ENCODE measurements around the gene ARPC2.

DNA sequence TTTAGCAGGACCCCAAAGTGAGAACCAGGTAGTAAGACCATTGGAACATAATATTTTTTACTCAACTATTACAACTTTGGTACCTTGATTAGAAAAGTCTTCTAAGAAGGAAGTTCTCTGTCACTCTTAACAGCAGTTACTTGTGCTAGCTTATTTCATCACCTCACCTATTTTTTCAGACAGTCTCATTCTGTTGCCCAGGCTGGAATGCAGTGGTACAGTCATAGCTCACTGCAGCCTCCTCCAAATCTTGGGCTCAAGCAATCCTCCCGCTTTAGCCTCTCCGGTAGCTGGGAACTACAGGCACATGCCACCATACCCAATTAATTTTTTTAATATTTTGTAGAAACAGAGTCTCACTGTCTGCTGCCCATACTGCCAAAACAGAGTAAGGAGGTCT, 18.0 kb downstream of the ARPC2 start:
- no peak for TF ChIP-seq SP1 (IDR thresholded peaks at IDR 0.05)
- TF ChIP-seq SUZ12 (IDR thresholded peaks at IDR 0.05): no peak
- TF ChIP-seq FOXM1 (IDR thresholded peaks at IDR 0.05; ENCODE audit: borderline replicate concordance): no peak
- no peak for TF ChIP-seq FOXA1 (IDR thresholded peaks at IDR 0.05)
- TF ChIP-seq BHLHE40 (IDR thresholded peaks at IDR 0.05; ENCODE audit: borderline replicate concordance): no peak
- no peak for TF ChIP-seq ELF4 (IDR thresholded peaks at IDR 0.05)
- TF ChIP-seq HDGF (IDR thresholded peaks at IDR 0.05; ENCODE audit: borderline replicate concordance): no peak
- no peak for TF ChIP-seq ARNT (IDR thresholded peaks at IDR 0.05)
- TF ChIP-seq LEF1 (IDR thresholded peaks at IDR 0.05; ENCODE audit: borderline replicate concordance): no peak
- TF ChIP-seq NFRKB (IDR thresholded peaks at IDR 0.05): no peak
- TF ChIP-seq FOXK2 (IDR thresholded peaks at IDR 0.05): no peak

All from HEK293T (cell line).